K562 (cell line): Measurements from ENCODE around the gene TLCD4. TPM values are rescaled to one million over a fixed set of nuclear protein-coding genes. Genes with fewer than 3 reads are reported as not detected.

Experiments used
- CHD4 ChIP-seq: fragments of 200-600 bp; sonication (generic); IDR thresholded peaks from 3 replicates; pipeline ENCODE4 v1.6.1; 2012; ENCODE audit warnings: low read depth, mild to moderate bottlenecking, mixed read lengths, low read length, inconsistent platforms; ENCODE audit not compliant: insufficient read depth, insufficient replicate concordance, poor library complexity, severe bottlenecking
- HMG20B ChIP-seq: fragments of 250-450 bp; sonication (Bioruptor Pico); IDR thresholded peaks from 2 replicates; pipeline ENCODE4 v1.5.0; 2021; ENCODE audit warnings: mild to moderate bottlenecking
- HSF4 ChIP-seq: fragments of 250-450 bp; sonication (Bioruptor Pico); IDR thresholded peaks from 2 replicates; pipeline ENCODE4 v2.1.2; 2022; ENCODE audit warnings: mild to moderate bottlenecking, moderate library complexity, borderline replicate concordance
- NBN ChIP-seq: fragments of 450-650 bp; IDR thresholded peaks from 2 replicates; pipeline ENCODE4 v1.6.1; 2016; ENCODE audit warnings: low read depth, mild to moderate bottlenecking
- NCOA2 ChIP-seq, 2 experiments: fragments of 450-650 bp; IDR thresholded peaks; 2 replicates each; pipeline ENCODE4 v1.6.1; 2018; ENCODE audit warnings: mild to moderate bottlenecking in 2 of 2, moderate library complexity in 1 of 2; ENCODE audit not compliant: partially characterized antibody in 2 of 2
- PHF21A ChIP-seq: fragments of 450-650 bp; IDR thresholded peaks from 2 replicates; pipeline ENCODE4 v1.6.1; 2017; ENCODE audit warnings: low read depth, borderline replicate concordance
- PTBP1 ChIP-seq: fragments of 200-400 bp; formaldehyde crosslinking; IDR thresholded peaks from 2 replicates; pipeline ENCODE4 v1.6.1; 2017; ENCODE audit warnings: low read depth, low read length
- YY1 ChIP-seq, 3 experiments: IDR thresholded peaks; 2 replicates each; pipeline ENCODE4 v1.6.1; 2011; ENCODE audit warnings: low read length in 2 of 3, mild to moderate bottlenecking in 2 of 3, moderate library complexity in 2 of 3, borderline replicate concordance in 1 of 3, control low read depth in 1 of 3, low read depth in 1 of 3; ENCODE audit not compliant: insufficient read depth in 3 of 3, insufficient replicate concordance in 2 of 3, control insufficient read depth in 1 of 3, insufficient read length in 1 of 3; ENCODE audit errors: extremely low read depth in 1 of 3
- ZFP36 ChIP-seq: fragments of 150-350 bp; IDR thresholded peaks from 2 replicates; pipeline ENCODE4 v1.6.1; 2018; ENCODE audit warnings: low read length, low read depth; ENCODE audit not compliant: partially characterized antibody
- ZNF212 ChIP-seq: fragments of 450-650 bp; formaldehyde crosslinking; IDR thresholded peaks from 2 replicates; pipeline ENCODE4 v1.4.0; 2020; ENCODE audit warnings: mild to moderate bottlenecking
- ZNF224 ChIP-seq: sonication (generic); formaldehyde crosslinking; IDR thresholded peaks from 2 replicates; pipeline ENCODE4 v1.8.0; 2022; ENCODE audit warnings: mild to moderate bottlenecking, missing genetic modification reagents
- ZNF239 ChIP-seq: fragments of 250-450 bp; sonication (Bioruptor Pico); IDR thresholded peaks from 2 replicates; pipeline ENCODE4 v1.4.0; 2020; ENCODE audit warnings: mild to moderate bottlenecking
- polyA plus RNA-seq, 8 experiments: library from polyadenylated mRNA; depleted of rRNA in 4 of 8; stranded (reverse) in 5 of 8; unstranded in 3 of 8; fragments of >200 nt; fragmentation: Nextera tagmentation in 2 of 8; fragmentation: Illumina TruSeq in 1 of 8; extraction: Ambion mirVana in 2 of 8; extraction: Trizol in 1 of 8; gene quantifications; 2 replicates each; pipeline versions ENCODE4 v1.2.1 to v1.2.3, GENCODE V29; 2011 to 2014; ENCODE audit warnings: inconsistent platforms in 1 of 8, missing spikeins in 1 of 8
- total RNA-seq, 7 experiments: library from RNA; depleted of rRNA in 6 of 7; stranded (reverse); fragments of >200 nt in 6 of 7; fragmentation: Illumina TruSeq in 2 of 7; extraction: Trizol in 2 of 7; gene quantifications; 2 replicates each; pipeline versions ENCODE4 v1.2.1 to v1.2.3, GENCODE V29; 2011 to 2021; ENCODE audit warnings: low replicate concordance in 1 of 7
- TF ChIP-seq, protein P1 (sequence below), 2 experiments: fragments of 450-650 bp in 1 of 2; sonication (generic) in 1 of 2; formaldehyde crosslinking in 1 of 2; IDR thresholded peaks; 2 replicates each; pipeline versions ENCODE4 v1.7.1 to v1.9.0; 2016 to 2022; ENCODE audit warnings: inconsistent platforms in 1 of 2, mild to moderate bottlenecking in 1 of 2, missing genetic modification reagents in 1 of 2
- TF ChIP-seq, protein P2 (sequence below): sonication (generic); formaldehyde crosslinking; IDR thresholded peaks from 2 replicates; pipeline ENCODE4 v1.9.0; 2022; ENCODE audit warnings: mild to moderate bottlenecking, missing genetic modification reagents
- TF ChIP-seq, protein P3 (sequence below): fragments of 250-450 bp; sonication (Bioruptor Pico); IDR thresholded peaks from 2 replicates; pipeline ENCODE4 v1.8.0; 2022; ENCODE audit warnings: moderate library complexity, mild to moderate bottlenecking, inconsistent platforms
- TF ChIP-seq, protein P4 (sequence below): sonication (generic); formaldehyde crosslinking; IDR thresholded peaks from 2 replicates; pipeline ENCODE4 v1.8.1; 2023; ENCODE audit warnings: mild to moderate bottlenecking, missing genetic modification reagents

TLCD4 gene
- total and polyA plus RNA-seq, 9 of the 15 experiments (the other 6 are each of a cell fraction or from before 2014, with no cell fraction given) = 3.5 to 19.8 (median 7.6) TPM

DNA sequence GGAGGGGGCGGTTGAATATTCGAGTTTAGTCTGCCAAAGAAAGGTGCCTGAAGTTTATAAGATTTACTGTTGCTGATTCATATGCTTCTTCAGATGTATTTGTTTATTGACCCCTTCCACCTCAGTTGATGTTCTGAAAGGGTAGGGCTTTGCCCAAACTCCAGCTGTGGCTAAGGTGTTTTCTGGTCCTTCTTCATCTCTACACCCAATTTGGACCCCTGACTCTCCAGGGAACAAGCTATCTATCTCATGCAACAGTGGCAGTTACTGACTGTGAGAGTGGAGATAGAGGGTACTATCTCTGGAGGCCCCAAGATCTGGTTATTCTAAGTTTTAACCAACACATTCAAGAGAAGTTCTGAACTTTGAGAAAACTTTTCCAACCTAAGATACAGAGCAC is 31.8 kb upstream of the TLCD4 start (continued):
- TF ChIP-seq NCOA2 (IDR thresholded peaks at IDR 0.05; ENCODE audit: partially characterized antibody in 2 of 2) (peak; percentile 19 to 67), HMG20B (CRISPR knock-in tag) (no peak), PTBP1 (no peak), YY1 (IDR thresholded peaks at IDR 0.05; ENCODE audit: borderline replicate concordance in 1 of 3, control insufficient read depth in 1 of 3, extremely low read depth in 1 of 3, insufficient read depth in 3 of 3, insufficient read length in 1 of 3, insufficient replicate concordance in 2 of 3, low read depth in 1 of 3, low read length in 2 of 3) (peak in 1 of 3 experiments; percentile 17), PHF21A (no peak), NBN (no peak), ZNF224 (CRISPR knock-in tag) (no peak), ZFP36 (no peak), ZNF239 (CRISPR knock-in tag) (no peak), ZNF212 (CRISPR knock-in tag) (no peak), HSF4 (CRISPR knock-in tag) (no peak), CHD4 (no peak)
- TF ChIP-seq, protein P1, sequence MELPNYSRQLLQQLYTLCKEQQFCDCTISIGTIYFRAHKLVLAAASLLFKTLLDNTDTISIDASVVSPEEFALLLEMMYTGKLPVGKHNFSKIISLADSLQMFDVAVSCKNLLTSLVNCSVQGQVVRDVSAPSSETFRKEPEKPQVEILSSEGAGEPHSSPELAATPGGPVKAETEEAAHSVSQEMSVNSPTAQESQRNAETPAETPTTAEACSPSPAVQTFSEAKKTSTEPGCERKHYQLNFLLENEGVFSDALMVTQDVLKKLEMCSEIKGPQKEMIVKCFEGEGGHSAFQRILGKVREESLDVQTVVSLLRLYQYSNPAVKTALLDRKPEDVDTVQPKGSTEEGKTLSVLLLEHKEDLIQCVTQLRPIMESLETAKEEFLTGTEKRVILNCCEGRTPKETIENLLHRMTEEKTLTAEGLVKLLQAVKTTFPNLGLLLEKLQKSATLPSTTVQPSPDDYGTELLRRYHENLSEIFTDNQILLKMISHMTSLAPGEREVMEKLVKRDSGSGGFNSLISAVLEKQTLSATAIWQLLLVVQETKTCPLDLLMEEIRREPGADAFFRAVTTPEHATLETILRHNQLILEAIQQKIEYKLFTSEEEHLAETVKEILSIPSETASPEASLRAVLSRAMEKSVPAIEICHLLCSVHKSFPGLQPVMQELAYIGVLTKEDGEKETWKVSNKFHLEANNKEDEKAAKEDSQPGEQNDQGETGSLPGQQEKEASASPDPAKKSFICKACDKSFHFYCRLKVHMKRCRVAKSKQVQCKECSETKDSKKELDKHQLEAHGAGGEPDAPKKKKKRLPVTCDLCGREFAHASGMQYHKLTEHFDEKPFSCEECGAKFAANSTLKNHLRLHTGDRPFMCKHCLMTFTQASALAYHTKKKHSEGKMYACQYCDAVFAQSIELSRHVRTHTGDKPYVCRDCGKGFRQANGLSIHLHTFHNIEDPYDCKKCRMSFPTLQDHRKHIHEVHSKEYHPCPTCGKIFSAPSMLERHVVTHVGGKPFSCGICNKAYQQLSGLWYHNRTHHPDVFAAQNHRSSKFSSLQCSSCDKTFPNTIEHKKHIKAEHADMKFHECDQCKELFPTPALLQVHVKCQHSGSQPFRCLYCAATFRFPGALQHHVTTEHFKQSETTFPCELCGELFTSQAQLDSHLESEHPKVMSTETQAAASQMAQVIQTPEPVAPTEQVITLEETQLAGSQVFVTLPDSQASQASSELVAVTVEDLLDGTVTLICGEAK (IDR thresholded peaks at IDR 0.05) = no peak
- TF ChIP-seq, protein P1 (CRISPR knock-in tag; IDR thresholded peaks at IDR 0.05) = no peak
- TF ChIP-seq, protein P2, sequence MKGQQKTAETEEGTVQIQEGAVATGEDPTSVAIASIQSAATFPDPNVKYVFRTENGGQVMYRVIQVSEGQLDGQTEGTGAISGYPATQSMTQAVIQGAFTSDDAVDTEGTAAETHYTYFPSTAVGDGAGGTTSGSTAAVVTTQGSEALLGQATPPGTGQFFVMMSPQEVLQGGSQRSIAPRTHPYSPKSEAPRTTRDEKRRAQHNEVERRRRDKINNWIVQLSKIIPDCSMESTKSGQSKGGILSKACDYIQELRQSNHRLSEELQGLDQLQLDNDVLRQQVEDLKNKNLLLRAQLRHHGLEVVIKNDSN (CRISPR knock-in tag) = no peak
- TF ChIP-seq, protein P3, sequence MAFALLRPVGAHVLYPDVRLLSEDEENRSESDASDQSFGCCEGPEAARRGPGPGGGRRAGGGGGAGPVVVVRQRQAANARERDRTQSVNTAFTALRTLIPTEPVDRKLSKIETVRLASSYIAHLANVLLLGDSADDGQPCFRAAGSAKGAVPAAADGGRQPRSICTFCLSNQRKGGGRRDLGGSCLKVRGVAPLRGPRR = no peak
- TF ChIP-seq, protein P4, sequence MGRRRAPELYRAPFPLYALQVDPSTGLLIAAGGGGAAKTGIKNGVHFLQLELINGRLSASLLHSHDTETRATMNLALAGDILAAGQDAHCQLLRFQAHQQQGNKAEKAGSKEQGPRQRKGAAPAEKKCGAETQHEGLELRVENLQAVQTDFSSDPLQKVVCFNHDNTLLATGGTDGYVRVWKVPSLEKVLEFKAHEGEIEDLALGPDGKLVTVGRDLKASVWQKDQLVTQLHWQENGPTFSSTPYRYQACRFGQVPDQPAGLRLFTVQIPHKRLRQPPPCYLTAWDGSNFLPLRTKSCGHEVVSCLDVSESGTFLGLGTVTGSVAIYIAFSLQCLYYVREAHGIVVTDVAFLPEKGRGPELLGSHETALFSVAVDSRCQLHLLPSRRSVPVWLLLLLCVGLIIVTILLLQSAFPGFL (CRISPR knock-in tag) = no peak
